IMR-90 (cell line): ENCODE results near the gene ARVCF. TPM values are rescaled to one million over a fixed set of nuclear protein-coding genes. Genes with fewer than 3 reads are reported as not detected.

ENCODE experiments used
- ATAC-seq: fragments of 200-7000 bp; cut with Tn5 transposase; 2 replicates; pipeline ENCODE4 v1.9.1; 2020; ENCODE audit warnings: low read depth, mild to moderate bottlenecking, moderate library complexity
- BruUV-seq: library from RNA; stranded (reverse); fragments of 400-500 nt; replicated peaks from 2 replicates; lab custom pipeline; 2021; lab: Mats Ljungman, UMichigan
- CTCF ChIA-PET: fragments of 300-600 bp; formaldehyde crosslinking; extraction: SDS; loops from one replicate; lab custom pipeline; 2021; ENCODE audit warnings: antibody characterized with exemption; lab: Yijun Ruan, JAX
- POLR2A ChIA-PET: fragments of 300-600 bp; sonication (Branson Sonifier 250); formaldehyde crosslinking; loops from one replicate; lab custom pipeline; 2022; ENCODE audit warnings: antibody characterized with exemption; ENCODE audit not compliant: unreplicated experiment; lab: Charles Lee
- DNase-seq: peaks from one replicate; pipeline ENCODE4 v3.0.0; 2013
- H2AFZ ChIP-seq: replicated peaks from 2 replicates; pipeline ENCODE3; 2013; ENCODE audit warnings: low read length, mild to moderate bottlenecking; ENCODE audit not compliant: poor library complexity
- H2AK5ac ChIP-seq: 2 replicates; pipeline ENCODE4 v1.6.1; 2013; ENCODE audit warnings: low read depth, low read length, inconsistent platforms
- H2AK9ac ChIP-seq: replicated peaks from 2 replicates; pipeline ENCODE3; 2013; ENCODE audit warnings: mild to moderate bottlenecking, low read depth, low read length, moderate library complexity; ENCODE audit not compliant: poor library complexity
- H2BK120ac ChIP-seq: 2 replicates; pipeline ENCODE4 v1.6.1; 2013; ENCODE audit warnings: low read depth, low read length, inconsistent platforms
- H2BK15ac ChIP-seq: 3 replicates; pipeline ENCODE4 v1.6.1; 2013; ENCODE audit warnings: low read depth, low read length, inconsistent platforms
- H2BK20ac ChIP-seq: 2 replicates; pipeline ENCODE4 v1.6.1; 2013; ENCODE audit warnings: low read depth, mild to moderate bottlenecking, inconsistent platforms, low read length, moderate library complexity
- H2BK5ac ChIP-seq: 2 replicates; pipeline ENCODE4 v1.6.1; 2013; ENCODE audit warnings: mild to moderate bottlenecking, low read depth, low read length, inconsistent platforms; ENCODE audit not compliant: poor library complexity, severe bottlenecking
- H3K14ac ChIP-seq: replicated peaks from 2 replicates; pipeline ENCODE4 v1.6.1; 2013; ENCODE audit warnings: low read depth, low read length, inconsistent platforms
- H3K18ac ChIP-seq: 2 replicates; pipeline ENCODE4 v1.6.1; 2013; ENCODE audit warnings: low read depth, low read length, control low read depth
- H3K23ac ChIP-seq: 2 replicates; pipeline ENCODE4 v1.6.1; 2013; ENCODE audit warnings: low read depth, low read length, inconsistent platforms
- H3K27ac ChIP-seq: 2 replicates; pipeline ENCODE4 v1.5.1; 2013; ENCODE audit warnings: mild to moderate bottlenecking, control low read depth, low read length; ENCODE audit not compliant: insufficient read depth
- H3K27me3 ChIP-seq: 2 replicates; pipeline ENCODE4 v1.6.1; 2013; ENCODE audit warnings: low read length; ENCODE audit not compliant: control insufficient read depth, insufficient read depth
- H3K36me3 ChIP-seq: 2 replicates; pipeline ENCODE4 v1.6.1; 2013; ENCODE audit warnings: low read length, mixed read lengths; ENCODE audit not compliant: control insufficient read depth, insufficient read depth
- H3K4ac ChIP-seq: 2 replicates; pipeline ENCODE4 v1.6.1; 2013; ENCODE audit warnings: low read depth, low read length, inconsistent platforms
- H3K4me1 ChIP-seq: 2 replicates; pipeline ENCODE4 v1.6.1; 2013; ENCODE audit warnings: low read length, mixed read lengths; ENCODE audit not compliant: control insufficient read depth, insufficient read depth
- H3K4me2 ChIP-seq: 2 replicates; pipeline ENCODE4 v1.6.1; 2013; ENCODE audit warnings: low read depth, mild to moderate bottlenecking, control low read depth, low read length, moderate library complexity
- H3K4me3 ChIP-seq: 2 replicates; pipeline ENCODE4 v1.5.1; 2013; ENCODE audit warnings: low read depth, mild to moderate bottlenecking, control low read depth, low read length, moderate library complexity; ENCODE audit not compliant: insufficient read depth
- H3K56ac ChIP-seq: 2 replicates; pipeline ENCODE4 v1.6.1; 2013; ENCODE audit warnings: low read length, inconsistent platforms; ENCODE audit not compliant: insufficient read depth; ENCODE audit errors: extremely low read depth
- H3K79me1 ChIP-seq, 2 experiments: 2 replicates each; pipeline ENCODE4 v1.6.1; 2013; ENCODE audit warnings: low read length in 2 of 2, inconsistent platforms in 1 of 2, low read depth in 1 of 2
- H3K9ac ChIP-seq: 2 replicates; pipeline ENCODE4 v1.6.1; 2013; ENCODE audit warnings: low read depth, low read length, control low read depth
- H3K9me1 ChIP-seq: 2 replicates; pipeline ENCODE4 v1.6.1; 2013; ENCODE audit warnings: low read length, inconsistent platforms; ENCODE audit not compliant: insufficient read depth
- H3K9me3 ChIP-seq: 2 replicates; pipeline ENCODE4 v1.6.1; 2013; ENCODE audit warnings: low read length; ENCODE audit not compliant: control insufficient read depth, insufficient read depth
- H4K20me1 ChIP-seq: 2 replicates; pipeline ENCODE4 v1.6.1; 2013; ENCODE audit warnings: low read length, inconsistent platforms; ENCODE audit not compliant: insufficient read depth
- H4K5ac ChIP-seq: 2 replicates; pipeline ENCODE4 v1.6.1; 2013; ENCODE audit warnings: mild to moderate bottlenecking, low read depth, low read length, control low read depth
- H4K8ac ChIP-seq, 2 experiments: 2 replicates each; pipeline ENCODE4 v1.6.1; 2013; ENCODE audit warnings: low read depth in 2 of 2, low read length in 2 of 2, control low read depth in 1 of 2, inconsistent platforms in 1 of 2
- H4K91ac ChIP-seq: 2 replicates; pipeline ENCODE4 v1.6.1; 2013; ENCODE audit warnings: low read depth, low read length, inconsistent platforms; ENCODE audit not compliant: insufficient read depth
- CTCF ChIP-seq: conservative IDR thresholded peaks from 2 replicates; pipeline ENCODE4 v1.5.1; 2012; ENCODE audit warnings: mild to moderate bottlenecking, low read depth, low read length, improper control_type of control experiment
- RAD21 ChIP-seq: IDR thresholded peaks from 2 replicates; pipeline ENCODE4 v1.6.1; 2012; ENCODE audit warnings: low read length, improper control_type of control experiment
- WGBS, 2 experiments: methylation state at CpG; one replicate each; pipeline versions ENCODE4 v1.1.5 to v1.1.7; 2013; ENCODE audit warnings: missing lambda C conversion rate in 2 of 2; ENCODE audit not compliant: insufficient read length in 1 of 2; ENCODE audit errors: extremely low coverage in 2 of 2; 5-methylcytosine and 5-hydroxymethylcytosine counted together
- dilution Hi-C: fragments of 300-500 bp; cut with HindIII; formaldehyde crosslinking; loops from one replicate; pipeline ENCODE4 v1.14.3; 2018; ENCODE audit warnings: low sequenced_read_pairs; ENCODE audit not compliant: unreplicated experiment
- in situ Hi-C: fragments of 300-500 bp; cut with MboI; formaldehyde crosslinking; loops from 3 replicates; pipeline ENCODE4 v1.14.3; 2019; ENCODE audit warnings: low sequenced_read_pairs, inconsistent platforms, mixed read lengths
- intact Hi-C: fragments of 100-400 bp; cut with micrococcal nuclease; formaldehyde crosslinking; loops from 2 replicates; pipeline ENCODE4 v1.10.0; 2022
- polyA plus RNA-seq, 3 experiments: library from polyadenylated mRNA; depleted of rRNA; stranded (reverse); fragments of >200 nt; gene quantifications; 2 replicates each; pipeline ENCODE4 v1.2.3, GENCODE V29; 2012; ENCODE audit warnings: low replicate concordance in 1 of 3
- total RNA-seq: library from RNA; depleted of rRNA; stranded (reverse); fragments of >200 nt; gene quantifications from 2 replicates; pipeline ENCODE4 v1.2.3, GENCODE V29; 2012

Gene ARVCF
- total and polyA plus RNA-seq, 2 of the 4 experiments (the other 2 are of a cell fraction), result 8.6 to 14.1 TPM

DNA sequence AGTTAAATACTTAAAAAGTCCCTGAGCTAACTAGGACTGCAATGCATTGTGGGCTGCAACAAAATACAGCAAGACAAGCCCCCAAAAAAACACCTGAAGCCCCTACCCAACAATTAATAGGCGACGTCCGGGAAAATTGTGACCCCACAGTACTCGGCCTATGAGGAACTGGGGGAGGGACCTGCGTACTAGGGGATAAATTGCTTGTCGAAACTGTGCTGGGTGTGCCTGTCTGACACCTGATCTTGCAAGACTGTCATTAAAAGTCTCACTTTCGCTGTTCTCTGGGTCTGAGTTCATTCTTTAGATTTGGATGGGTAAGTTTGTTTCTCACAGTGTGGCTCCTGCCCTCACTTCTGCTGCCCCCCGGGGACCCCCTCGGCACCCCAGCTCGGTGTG, 19.5 kb upstream of the ARVCF start:
- Histone ChIP-seq H2BK15ac (no peak overlapping the region), H3K4ac (no peak overlapping the region), H3K9me1 (peaks cover 15% of the 10 kb centered on the region; the same call in 1 of the 2 replicates), H3K9me3 (no peaks in the 10 kb centered on the region), H3K23ac (no peak overlapping the region), H3K9ac (no peak overlapping the region), H4K5ac (no peak overlapping the region), H3K36me3 (peaks cover 41% of the 10 kb centered on the region), H2AK5ac (no peak overlapping the region), H3K18ac (no peak overlapping the region), H2AFZ (peak overlapping the region; percentile 19), H3K14ac (no peak overlapping the region), H2BK20ac (no peak overlapping the region), H3K4me2 (no peak overlapping the region), H3K4me1 (peaks cover 3% of the 10 kb centered on the region; the same call in 1 of the 2 replicates), H4K20me1 (peaks cover 44% of the 10 kb centered on the region), H3K4me3 (no peak overlapping the region), H3K27ac (no peak overlapping the region), H2BK5ac (no peak overlapping the region), H3K56ac (no peak overlapping the region), H3K27me3 (no peaks in the 10 kb centered on the region), H4K8ac (no peak overlapping the region), H4K91ac (no peak overlapping the region), H3K79me1 (peaks cover 10 to 52% of the 10 kb centered on the region in 2 experiments), H2AK9ac (no peak overlapping the region), H2BK120ac (no peak overlapping the region)
- ChIA-PET POLR2A (no interaction called here), CTCF (no interaction called here)
- dilution Hi-C loops (no loop called here), intact Hi-C loops (no loop called here), in situ Hi-C loops (no loop called here)
- DNase-seq, result no peak
- ATAC-seq, result no peak
- 90% methylated on average over 2 of the region's 10 CpGs; no CpG with 5 or more reads in 1 of the 2 experiments for WGBS, 2 experiments
- TF ChIP-seq RAD21, result no peak
- TF ChIP-seq CTCF, result no peak
- BruUV-seq, result no TSS peak
